GM18505 (cell line): ENCODE data around the gene CELF2.

Source experiments
- ATAC-seq: cut with Tn5 transposase; IDR thresholded peaks from one replicate; pipeline ENCODE4 v1.9.1; 2021; ENCODE audit not compliant: unreplicated experiment
- POLR2A ChIP-seq: IDR thresholded peaks from 4 replicates; pipeline ENCODE4 v1.6.1; 2011; ENCODE audit warnings: borderline replicate concordance; ENCODE audit not compliant: insufficient read depth, insufficient read length; ENCODE audit errors: extremely low read depth

The CELF2 gene

GRCh38 chr10:11224792-11225416 is 207.2 kb downstream of the CELF2 start:
- TF ChIP-seq POLR2A: no peak
- no peak for ATAC-seq

GRCh38 chr10:11225935-11226334 is 208.3 kb downstream of the CELF2 start:
- TF ChIP-seq POLR2A: no peak
- peak; percentile 44 for ATAC-seq

GRCh38 chr10:11227103-11227502 is 209.4 kb downstream of the CELF2 start:
- no peak for TF ChIP-seq POLR2A
- ATAC-seq: peak; percentile 49

GRCh38 chr10:11229893-11230292 is 212.2 kb downstream of the CELF2 start:
- no peak for TF ChIP-seq POLR2A
- no peak for ATAC-seq

- ATAC-seq: no peak
- TF ChIP-seq POLR2A: peak; percentile 26
These were observed 213.0 kb downstream of the CELF2 start for GRCh38 chr10:11230498-11231167.

- TF ChIP-seq POLR2A: no peak
- ATAC-seq: no peak
These were observed 213.6 kb downstream of the CELF2 start for GRCh38 chr10:11231285-11231684.

- no peak for TF ChIP-seq POLR2A
- no peak for ATAC-seq
These were observed 214.7 kb downstream of the CELF2 start for GRCh38 chr10:11232222-11232961.

GRCh38 chr10:11234857-11235531 is 217.3 kb downstream of the CELF2 start:
- peak; percentile 15 for TF ChIP-seq POLR2A
- ATAC-seq: no peak

- no peak for TF ChIP-seq POLR2A
- ATAC-seq: no peak
These were observed 218.1 kb downstream of the CELF2 start for GRCh38 chr10:11235771-11236170.

- peak; percentile 64 for ATAC-seq
- TF ChIP-seq POLR2A: no peak
These were observed 218.6 kb downstream of the CELF2 start for GRCh38 chr10:11236234-11236633.

GRCh38 chr10:11237571-11237970 is 219.9 kb downstream of the CELF2 start:
- no peak for ATAC-seq
- no peak for TF ChIP-seq POLR2A

GRCh38 chr10:11238893-11239292 is 221.2 kb downstream of the CELF2 start:
- TF ChIP-seq POLR2A: no peak

GRCh38 chr10:11240641-11241040 is 223.0 kb downstream of the CELF2 start:
- TF ChIP-seq POLR2A: no peak
- no peak for ATAC-seq

More at GRCh38 chr10:11238893-11239292, 221.2 kb downstream of the CELF2 start:
- ATAC-seq: no peak
